NCI-H1417 treated with DMSO at 0.1 percent for 48 hours (cell line): Measurements from ENCODE around the gene EDDM13.
"Not testable (repeated sequence)": the region's sequence is repeated elsewhere in the genome, so short reads cannot be mapped to it uniquely, and the experiment has no call there.

ENCODE experiments used
- DNase-seq: peaks from one replicate; lab custom pipeline; 2025; lab: John Stamatoyannopoulos, UW

The EDDM13 gene

GRCh38 chr19:56295531-56296455 lies 23.2 kb downstream of the EDDM13 start:
- DNase-seq, result no peak

- DNase-seq, result no peak
Measured at GRCh38 chr19:56297010-56297409, 24.5 kb downstream of the EDDM13 start.

GRCh38 chr19:56299688-56300087 lies 27.1 kb downstream of the EDDM13 start:
- no peak for DNase-seq

GRCh38 chr19:56301155-56301554 lies 28.6 kb downstream of the EDDM13 start:
- DNase-seq, result no peak

- no peak for DNase-seq
Measured at GRCh38 chr19:56301886-56302620, 29.5 kb downstream of the EDDM13 start.

- no peak for DNase-seq
Measured at GRCh38 chr19:56304243-56304642, 31.7 kb downstream of the EDDM13 start.

GRCh38 chr19:56306016-56306415 lies 33.5 kb downstream of the EDDM13 start:
- no peak for DNase-seq

GRCh38 chr19:56307062-56307461 lies 34.5 kb downstream of the EDDM13 start:
- not testable (repeated sequence) for DNase-seq

- no peak for DNase-seq
Measured at GRCh38 chr19:56308792-56309191, 36.2 kb downstream of the EDDM13 start.

GRCh38 chr19:56309511-56310185 lies 37.1 kb downstream of the EDDM13 start:
- no peak for DNase-seq

GRCh38 chr19:56310462-56310861 lies 37.9 kb downstream of the EDDM13 start:
- DNase-seq, result no peak

GRCh38 chr19:56312342-56312741 lies 39.8 kb downstream of the EDDM13 start:
- no peak for DNase-seq

GRCh38 chr19:56312787-56313657 lies 40.5 kb downstream of the EDDM13 start:
- DNase-seq, result no peak

- no peak for DNase-seq
Measured at GRCh38 chr19:56314018-56314380, 41.5 kb downstream of the EDDM13 start.

- DNase-seq, result peak; percentile 96
Measured at GRCh38 chr19:56314381-56315076, 42.0 kb downstream of the EDDM13 start, which contains the start of gene ZSCAN5A. Gene ZSCAN5A (minus strand): TSS chr19:56314839. CDS start chr19:56225046, 89,793 bp downstream.

- DNase-seq, result peak; percentile 96
Measured at GRCh38 chr19:56315077-56315828, 42.7 kb downstream of the EDDM13 start.

GRCh38 chr19:56316728-56317127 lies 44.2 kb downstream of the EDDM13 start:
- no peak for DNase-seq

GRCh38 chr19:56317749-56318148 lies 45.2 kb downstream of the EDDM13 start:
- DNase-seq, result no peak

GRCh38 chr19:56319991-56320390 lies 47.4 kb downstream of the EDDM13 start:
- no peak for DNase-seq
